Skeletal muscle tissue (tissue), 4 donors: Measurements from ENCODE around the gene TMEM183A. TPM values are rescaled to one million over a fixed set of nuclear protein-coding genes. Genes with fewer than 3 reads are reported as not detected.
A peak's percentile ranks its signal among the peaks of the same experiment; 100 is the strongest.

Experiments
- H3K27ac ChIP-seq: one replicate; pipeline ENCODE4 v1.7.0; 2013; ENCODE audit warnings: mild to moderate bottlenecking, low read depth, low read length, inconsistent platforms
- H3K27me3 ChIP-seq, 3 donors: one replicate each; pipeline ENCODE4 v1.7.0; 2013; ENCODE audit warnings: low read length in 3 of 3; ENCODE audit not compliant: control insufficient read depth in 3 of 3, insufficient read depth in 3 of 3
- H3K36me3 ChIP-seq, 3 donors: one replicate each; pipeline ENCODE4 v1.7.0; 2013; ENCODE audit warnings: low read length in 3 of 3; ENCODE audit not compliant: control insufficient read depth in 3 of 3, insufficient read depth in 3 of 3
- H3K4me1 ChIP-seq, 3 donors: one replicate each; pipeline ENCODE4 v1.7.0; 2013; ENCODE audit warnings: low read length in 3 of 3, mild to moderate bottlenecking in 3 of 3; ENCODE audit not compliant: control insufficient read depth in 3 of 3, insufficient read depth in 3 of 3
- H3K4me3 ChIP-seq, 3 donors: one replicate each; pipeline ENCODE4 v1.7.0; 2013; ENCODE audit warnings: low read length in 3 of 3
- H3K9ac ChIP-seq, 3 donors: one replicate each; pipeline ENCODE4 v1.7.0; 2013; ENCODE audit warnings: low read length in 3 of 3, mild to moderate bottlenecking in 3 of 3, moderate library complexity in 2 of 3, low read depth in 1 of 3
- H3K9me3 ChIP-seq, 3 donors: one replicate each; pipeline ENCODE4 v1.7.0; 2013; ENCODE audit warnings: low read length in 3 of 3; ENCODE audit not compliant: control insufficient read depth in 3 of 3
- total RNA-seq: library from RNA; depleted of rRNA; stranded (reverse); fragments of >200 nt; gene quantifications from one replicate; pipeline ENCODE4 v1.2.3, GENCODE V29; 2014
- donor health status: Osteomylitis.

The TMEM183A gene
- total RNA-seq, 1 donor from 2014 or later, result 42.3 TPM

- peak overlapping the region; percentile 90 to 99 (median 94) for H3K4me3 ChIP-seq
- H3K27ac ChIP-seq, result peak overlapping the region; percentile 99
- peaks cover 22 to 43% (median 37%) of the 10 kb centered on the region in 3 donors for H3K36me3 ChIP-seq
- peaks cover 58 to 72% (median 63%) of the 10 kb centered on the region in 3 donors for H3K4me1 ChIP-seq
- no peaks in the 10 kb centered on the region for H3K27me3 ChIP-seq
- peak overlapping the region; percentile 99 to 100 (median 100) for H3K9ac ChIP-seq
- no peaks in the 10 kb centered on the region for H3K9me3 ChIP-seq
Measured at GRCh38 chr1:202966006-202966898, 40.9 kb upstream of the TMEM183A start.

GRCh38 chr1:202967684-202968281, 39.4 kb upstream of the TMEM183A start:
- peaks cover 43 to 56% (median 48%) of the 10 kb centered on the region in 3 donors for H3K4me1 ChIP-seq
- no peaks in the 10 kb centered on the region for H3K27me3 ChIP-seq
- H3K9ac ChIP-seq, result peak overlapping the region; percentile 51 to 75 (median 66)
- H3K4me3 ChIP-seq, result peak overlapping the region; percentile 66 to 79 (median 69)
- H3K27ac ChIP-seq, result peak overlapping the region; percentile 69
- H3K9me3 ChIP-seq, result no peaks in the 10 kb centered on the region
- H3K36me3 ChIP-seq, result peaks cover 13 to 28% (median 28%) of the 10 kb centered on the region in 3 donors

- H3K4me3 ChIP-seq, result peak overlapping the region in 1 of 3 donors; percentile 79
- H3K9me3 ChIP-seq, result no peaks in the 10 kb centered on the region
- no peaks in the 10 kb centered on the region for H3K27me3 ChIP-seq
- peaks cover 39 to 51% (median 43%) of the 10 kb centered on the region in 3 donors for H3K4me1 ChIP-seq
- H3K9ac ChIP-seq, result peak overlapping the region; percentile 8 to 75 (median 66)
- peaks cover 8 to 23% (median 22%) of the 10 kb centered on the region in 3 donors for H3K36me3 ChIP-seq
- H3K27ac ChIP-seq, result peak overlapping the region; percentile 69
Measured at GRCh38 chr1:202968351-202968750, 38.8 kb upstream of the TMEM183A start.

- peaks cover 2 to 19% (median 17%) of the 10 kb centered on the region in 3 donors for H3K36me3 ChIP-seq
- H3K9ac ChIP-seq, result peak overlapping the region in 2 of 3 donors; percentile 5 to 57
- peak overlapping the region; percentile 69 for H3K27ac ChIP-seq
- no peak overlapping the region for H3K4me3 ChIP-seq
- H3K9me3 ChIP-seq, result no peaks in the 10 kb centered on the region
- H3K4me1 ChIP-seq, result peaks cover 33 to 45% (median 37%) of the 10 kb centered on the region in 3 donors
- no peaks in the 10 kb centered on the region for H3K27me3 ChIP-seq
Measured at GRCh38 chr1:202968895-202969295, 38.3 kb upstream of the TMEM183A start.

- Histone ChIP-seq H3K4me3 (no peak overlapping the region), H3K27me3 (peaks cover 0 to 5% (median 0%) of the 10 kb centered on the region in 3 donors)
Measured at GRCh38 chr1:202972046-202972445, 35.1 kb upstream of the TMEM183A start.

GRCh38 chr1:202974856-202975255, 32.3 kb upstream of the TMEM183A start:
- Histone ChIP-seq H3K27me3 (peaks cover 0 to 5% (median 3%) of the 10 kb centered on the region in 3 donors), H3K9me3 (no peaks in the 10 kb centered on the region), H3K9ac (no peak overlapping the region), H3K27ac (no peak overlapping the region), H3K4me1 (no peaks in the 10 kb centered on the region), H3K4me3 (no peak overlapping the region), H3K36me3 (no peaks in the 10 kb centered on the region)

More at GRCh38 chr1:202972046-202972445, 35.1 kb upstream of the TMEM183A start:
- Histone ChIP-seq H3K9ac (no peak overlapping the region), H3K9me3 (no peaks in the 10 kb centered on the region), H3K4me1 (peaks cover 6 to 17% (median 11%) of the 10 kb centered on the region in 3 donors), H3K27ac (no peak overlapping the region), H3K36me3 (no peaks in the 10 kb centered on the region)

- no peaks in the 10 kb centered on the region for H3K9me3 ChIP-seq
- H3K27ac ChIP-seq, result no peak overlapping the region
- no peak overlapping the region for H3K4me3 ChIP-seq
- peaks cover 0 to 5% (median 3%) of the 10 kb centered on the region in 3 donors for H3K27me3 ChIP-seq
- H3K36me3 ChIP-seq, result no peaks in the 10 kb centered on the region
- no peaks in the 10 kb centered on the region for H3K4me1 ChIP-seq
- no peak overlapping the region for H3K9ac ChIP-seq
Measured at GRCh38 chr1:202976633-202977032, 30.5 kb upstream of the TMEM183A start.

GRCh38 chr1:202979459-202979858, 27.7 kb upstream of the TMEM183A start:
- Histone ChIP-seq H3K27ac (no peak overlapping the region), H3K9me3 (no peaks in the 10 kb centered on the region), H3K9ac (no peak overlapping the region), H3K4me3 (no peak overlapping the region), H3K27me3 (peaks cover 0 to 5% (median 3%) of the 10 kb centered on the region in 3 donors), H3K36me3 (no peaks in the 10 kb centered on the region), H3K4me1 (no peaks in the 10 kb centered on the region)

- H3K9ac ChIP-seq, result no peak overlapping the region
- H3K4me3 ChIP-seq, result no peak overlapping the region
- H3K27me3 ChIP-seq, result peaks cover 0 to 3% (median 0%) of the 10 kb centered on the region in 3 donors
- no peaks in the 10 kb centered on the region for H3K4me1 ChIP-seq
- no peaks in the 10 kb centered on the region for H3K9me3 ChIP-seq
- no peak overlapping the region for H3K27ac ChIP-seq
- H3K36me3 ChIP-seq, result no peaks in the 10 kb centered on the region
Measured at GRCh38 chr1:202981939-202982338, 25.2 kb upstream of the TMEM183A start.
